HEK293 (cell line): ENCODE measurements around the gene TAF11.

Source experiments
- CTCF ChIA-PET: fragments of 350-600 bp; formaldehyde crosslinking; extraction: SDS; loops from one replicate; lab custom pipeline; 2021; ENCODE audit warnings: antibody characterized with exemption; lab: Yijun Ruan, JAX
- POLR2A ChIA-PET: fragments of 300-600 bp; formaldehyde crosslinking; extraction: SDS; loops from one replicate; lab custom pipeline; 2020; ENCODE audit warnings: antibody characterized with exemption, inconsistent platforms; lab: Yijun Ruan, JAX
- H3K27ac ChIP-seq: fragments of 200-500 bp; sonication (Bioruptor generic); 2 replicates; pipeline ENCODE4 v1.5.1; 2014; ENCODE audit warnings: low read depth, low read length, control low read depth, inconsistent platforms; ENCODE audit errors: extremely low read depth
- H3K36me3 ChIP-seq, 2 experiments: fragments of 200-500 bp in 1 of 2; sonication (Bioruptor generic) in 1 of 2; 1 replicate in 1 of 2; 2 replicates in 1 of 2; pipeline ENCODE4 v1.5.1; 2014 to 2017; ENCODE audit warnings: inconsistent platforms in 2 of 2, low read length in 2 of 2; ENCODE audit not compliant: control insufficient read depth in 2 of 2, insufficient read depth in 1 of 2
- H3K4me1 ChIP-seq: fragments of 200-500 bp; sonication (Bioruptor generic); 2 replicates; pipeline ENCODE4 v1.5.1; 2014; ENCODE audit warnings: mild to moderate bottlenecking, low read length, inconsistent platforms; ENCODE audit not compliant: control insufficient read depth, insufficient read depth
- H3K4me3 ChIP-seq: 2 replicates; pipeline ENCODE4 v1.5.1; 2011; ENCODE audit warnings: low read depth, mild to moderate bottlenecking, control low read depth, low read length, moderate library complexity
- H3K9me3 ChIP-seq: fragments of 200-500 bp; sonication (Bioruptor generic); 2 replicates; pipeline ENCODE4 v1.5.1; 2014; ENCODE audit warnings: low read depth, low read length, inconsistent platforms; ENCODE audit not compliant: control insufficient read depth, insufficient read depth
- AEBP2 ChIP-seq: fragments of 450-650 bp; formaldehyde crosslinking; IDR thresholded peaks from 2 replicates; pipeline ENCODE4 v1.5.1; 2016; ENCODE audit warnings: missing biosample characterization, missing genetic modification characterization, borderline replicate concordance
- PRDM2 ChIP-seq: fragments of 450-650 bp; formaldehyde crosslinking; IDR thresholded peaks from 2 replicates; pipeline ENCODE4 v1.5.1; 2016; ENCODE audit warnings: missing biosample characterization, missing genetic modification characterization, borderline replicate concordance
- ZEB2 ChIP-seq: fragments of 450-650 bp; formaldehyde crosslinking; IDR thresholded peaks from 2 replicates; pipeline ENCODE4 v1.5.1; 2016; ENCODE audit warnings: missing biosample characterization, missing genetic modification characterization
- ZNF114 ChIP-seq: fragments of 450-650 bp; formaldehyde crosslinking; IDR thresholded peaks from 2 replicates; pipeline ENCODE4 v1.5.0; 2017; ENCODE audit warnings: missing biosample characterization, missing genetic modification characterization
- ZNF138 ChIP-seq: fragments of 450-650 bp; formaldehyde crosslinking; IDR thresholded peaks from 2 replicates; pipeline ENCODE4 v1.5.1; 2016; ENCODE audit warnings: missing biosample characterization, missing genetic modification characterization, borderline replicate concordance
- ZNF174 ChIP-seq: fragments of 450-650 bp; formaldehyde crosslinking; IDR thresholded peaks from 2 replicates; pipeline ENCODE4 v1.5.0; 2017; ENCODE audit warnings: missing biosample characterization, mild to moderate bottlenecking, missing genetic modification characterization
- ZNF214 ChIP-seq: fragments of 450-650 bp; formaldehyde crosslinking; IDR thresholded peaks from 2 replicates; pipeline ENCODE4 v1.5.1; 2017; ENCODE audit warnings: missing biosample characterization, mild to moderate bottlenecking, missing genetic modification characterization, borderline replicate concordance
- ZNF354C ChIP-seq: fragments of 450-650 bp; formaldehyde crosslinking; IDR thresholded peaks from 2 replicates; pipeline ENCODE4 v1.5.1; 2016; ENCODE audit warnings: missing biosample characterization, missing genetic modification characterization, low read depth, borderline replicate concordance
- ZNF530 ChIP-seq: fragments of 450-650 bp; formaldehyde crosslinking; IDR thresholded peaks from 2 replicates; pipeline ENCODE4 v1.5.1; 2016; ENCODE audit warnings: low read depth, missing biosample characterization, missing genetic modification characterization
- ZNF544 ChIP-seq: fragments of 450-650 bp; formaldehyde crosslinking; IDR thresholded peaks from 2 replicates; pipeline ENCODE4 v1.5.0; 2017; ENCODE audit warnings: missing biosample characterization, missing genetic modification characterization
- ZNF561 ChIP-seq: fragments of 450-650 bp; IDR thresholded peaks from 2 replicates; pipeline ENCODE4 v1.5.1; 2018; ENCODE audit warnings: missing biosample characterization, missing genetic modification characterization, borderline replicate concordance
- ZNF610 ChIP-seq: fragments of 450-650 bp; formaldehyde crosslinking; IDR thresholded peaks from 2 replicates; pipeline ENCODE4 v1.5.1; 2016; ENCODE audit warnings: missing biosample characterization, missing genetic modification characterization, borderline replicate concordance
- ZNF626 ChIP-seq: fragments of 450-650 bp; sonication (Bioruptor Pico); formaldehyde crosslinking; IDR thresholded peaks from 2 replicates; pipeline ENCODE4 v1.5.1; 2018; ENCODE audit warnings: missing biosample characterization, missing genetic modification characterization, inconsistent platforms
- ZNF639 ChIP-seq: fragments of 450-650 bp; formaldehyde crosslinking; IDR thresholded peaks from 2 replicates; pipeline ENCODE4 v1.5.1; 2016; ENCODE audit warnings: missing biosample characterization, missing genetic modification characterization
- ZNF654 ChIP-seq: fragments of 450-650 bp; formaldehyde crosslinking; IDR thresholded peaks from 2 replicates; pipeline ENCODE4 v1.5.1; 2016; ENCODE audit warnings: low read depth, missing biosample characterization, missing genetic modification characterization
- ZNF830 ChIP-seq: fragments of 450-650 bp; IDR thresholded peaks from 2 replicates; pipeline ENCODE4 v1.5.0; 2018; ENCODE audit warnings: missing biosample characterization, missing genetic modification characterization, low read depth, mild to moderate bottlenecking, moderate library complexity
- TF ChIP-seq, protein P1 (sequence below): fragments of 450-650 bp; formaldehyde crosslinking; IDR thresholded peaks from 2 replicates; pipeline ENCODE4 v1.5.1; 2017; ENCODE audit warnings: missing biosample characterization, missing genetic modification characterization
- TF ChIP-seq, protein P2 (sequence below): fragments of 450-650 bp; formaldehyde crosslinking; IDR thresholded peaks from 2 replicates; pipeline ENCODE4 v1.5.1; 2016; ENCODE audit warnings: missing biosample characterization, missing genetic modification characterization
- TF ChIP-seq, protein P3 (sequence below): fragments of 450-650 bp; formaldehyde crosslinking; IDR thresholded peaks from 2 replicates; pipeline ENCODE4 v1.5.1; 2016; ENCODE audit warnings: missing biosample characterization, missing genetic modification characterization

Gene TAF11

GRCh38 chr6:34865107-34865506, 22.7 kb downstream of the TAF11 start (continued):
- TF ChIP-seq, protein P1, sequence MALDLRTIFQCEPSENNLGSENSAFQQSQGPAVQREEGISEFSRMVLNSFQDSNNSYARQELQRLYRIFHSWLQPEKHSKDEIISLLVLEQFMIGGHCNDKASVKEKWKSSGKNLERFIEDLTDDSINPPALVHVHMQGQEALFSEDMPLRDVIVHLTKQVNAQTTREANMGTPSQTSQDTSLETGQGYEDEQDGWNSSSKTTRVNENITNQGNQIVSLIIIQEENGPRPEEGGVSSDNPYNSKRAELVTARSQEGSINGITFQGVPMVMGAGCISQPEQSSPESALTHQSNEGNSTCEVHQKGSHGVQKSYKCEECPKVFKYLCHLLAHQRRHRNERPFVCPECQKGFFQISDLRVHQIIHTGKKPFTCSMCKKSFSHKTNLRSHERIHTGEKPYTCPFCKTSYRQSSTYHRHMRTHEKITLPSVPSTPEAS (tag by site-specific recombination): no peak
- TF ChIP-seq ZNF114: no peak
- TF ChIP-seq ZNF544: no peak
- no peak for TF ChIP-seq ZNF354C (tag by site-specific recombination)
- TF ChIP-seq ZEB2 (tag by site-specific recombination): no peak
- TF ChIP-seq, all 188 proteins: peak for 0

DNA sequence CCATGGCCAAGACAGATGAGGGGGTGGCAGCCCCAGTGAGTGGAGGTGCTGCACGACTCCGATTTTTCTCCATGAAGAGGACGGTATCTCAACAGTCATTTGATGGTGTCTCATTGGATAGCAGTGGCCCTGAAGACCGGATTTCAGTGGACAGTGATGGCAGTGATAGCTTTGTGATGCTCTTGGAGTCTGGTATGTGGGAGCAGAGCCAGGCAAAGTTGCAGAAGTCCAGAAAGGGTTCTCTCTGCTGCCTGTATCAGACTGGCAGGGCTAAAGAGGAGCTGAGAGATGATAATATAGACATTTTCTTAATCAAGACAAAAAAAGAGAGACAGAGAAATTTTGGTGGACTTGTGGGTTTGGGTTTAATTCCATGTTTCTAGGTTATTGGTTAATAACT, 23.8 kb downstream of the TAF11 start:
- ChIA-PET CTCF (interaction anchor here (0.6 to 0.9 kb wide), 3 partner anchors 9 to 107 kb away, joined by 3 read pairs; no protein-coding TSS in a partner anchor), POLR2A (interaction anchor here (0.6 kb wide), 1 partner anchor 440 kb away, joined by 3 read pairs; no protein-coding TSS in a partner anchor)
- H3K36me3 ChIP-seq: peaks cover 42 to 47% of the 10 kb centered on the region in 2 experiments
- H3K4me1 ChIP-seq: no peaks in the 10 kb centered on the region
- TF ChIP-seq ZNF626 (tag by site-specific recombination) (no peak), ZNF174 (no peak), ZNF830 (tag by site-specific recombination) (no peak), ZNF639 (tag by site-specific recombination) (no peak)
- no peak overlapping the region for H3K4me3 ChIP-seq
- no peak overlapping the region for H3K27ac ChIP-seq
- H3K9me3 ChIP-seq: no peaks in the 10 kb centered on the region

- H3K4me3 ChIP-seq: no peak overlapping the region
- no peak overlapping the region for H3K27ac ChIP-seq
- peaks cover 32 to 68% of the 10 kb centered on the region in 2 experiments for H3K36me3 ChIP-seq
- no peaks in the 10 kb centered on the region for H3K9me3 ChIP-seq
- no peaks in the 10 kb centered on the region for H3K4me1 ChIP-seq
- CTCF ChIA-PET: interaction anchor here (0.7 to 1.2 kb wide), 3 partner anchors 102 to 325 kb away, joined by 3 to 4 read pairs (median 3); no protein-coding TSS in a partner anchor
- POLR2A ChIA-PET: no interaction called here
- TF ChIP-seq, protein P2, sequence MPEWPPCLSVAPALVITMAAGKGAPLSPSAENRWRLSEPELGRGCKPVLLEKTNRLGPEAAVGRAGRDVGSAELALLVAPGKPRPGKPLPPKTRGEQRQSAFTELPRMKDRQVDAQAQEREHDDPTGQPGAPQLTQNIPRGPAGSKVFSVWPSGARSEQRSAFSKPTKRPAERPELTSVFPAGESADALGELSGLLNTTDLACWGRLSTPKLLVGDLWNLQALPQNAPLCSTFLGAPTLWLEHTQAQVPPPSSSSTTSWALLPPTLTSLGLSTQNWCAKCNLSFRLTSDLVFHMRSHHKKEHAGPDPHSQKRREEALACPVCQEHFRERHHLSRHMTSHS (tag by site-specific recombination): no peak
- TF ChIP-seq PRDM2 (no peak), ZNF561 (tag by site-specific recombination) (no peak), AEBP2 (tag by site-specific recombination) (no peak), ZNF654 (tag by site-specific recombination) (no peak), ZNF610 (no peak), ZNF138 (tag by site-specific recombination) (no peak), ZNF626 (tag by site-specific recombination) (no peak), ZNF214 (tag by site-specific recombination) (no peak), ZNF530 (tag by site-specific recombination) (no peak)
- TF ChIP-seq, protein P3, sequence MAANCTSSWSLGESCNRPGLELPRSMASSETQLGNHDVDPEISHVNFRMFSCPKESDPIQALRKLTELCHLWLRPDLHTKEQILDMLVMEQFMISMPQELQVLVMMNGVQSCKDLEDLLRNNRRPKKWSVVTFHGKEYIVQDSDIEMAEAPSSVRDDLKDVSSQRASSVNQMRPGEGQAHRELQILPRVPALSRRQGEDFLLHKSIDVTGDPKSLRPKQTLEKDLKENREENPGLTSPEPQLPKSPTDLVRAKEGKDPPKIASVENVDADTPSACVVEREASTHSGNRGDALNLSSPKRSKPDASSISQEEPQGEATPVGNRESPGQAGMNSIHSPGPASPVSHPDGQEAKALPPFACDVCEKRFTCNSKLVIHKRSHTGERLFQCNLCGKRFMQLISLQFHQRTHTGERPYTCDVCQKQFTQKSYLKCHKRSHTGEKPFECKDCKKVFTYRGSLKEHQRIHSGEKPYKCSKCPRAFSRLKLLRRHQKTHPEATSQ (tag by site-specific recombination): no peak
Measured at GRCh38 chr6:34860776-34861175, 27.1 kb downstream of the TAF11 start.
